HAP-1 (cell line): ENCODE measurements around the gene GTF2H3.

Source experiments
- DNase-seq, 2 experiments: peaks; one replicate each; pipeline ENCODE4 v3.0.0-alpha.2; 2016 to 2020; ENCODE audit warnings: low spot score in 2 of 2
- H3K27me3 ChIP-seq: fragments of 250-450 bp; sonication (Bioruptor Pico); 2 replicates; pipeline ENCODE4 v1.5.1; 2020; ENCODE audit warnings: low read depth, mild to moderate bottlenecking, moderate library complexity
- H3K36me3 ChIP-seq: fragments of 250-450 bp; sonication (Bioruptor Pico); replicated peaks from 2 replicates; pipeline ENCODE4 v1.5.1; 2020; ENCODE audit warnings: mild to moderate bottlenecking
- H3K4me1 ChIP-seq: fragments of 250-450 bp; sonication (Bioruptor Pico); 2 replicates; pipeline ENCODE4 v1.5.1; 2020; ENCODE audit warnings: mild to moderate bottlenecking
- H3K4me3 ChIP-seq: fragments of 250-450 bp; sonication (Bioruptor Pico); 2 replicates; pipeline ENCODE4 v1.5.1; 2020; ENCODE audit warnings: mild to moderate bottlenecking, moderate library complexity
- H3K9me3 ChIP-seq: fragments of 250-450 bp; sonication (Bioruptor Pico); 2 replicates; pipeline ENCODE4 v1.5.1; 2020; ENCODE audit warnings: mild to moderate bottlenecking, moderate library complexity
- in situ Hi-C: fragments of 300-500 bp; cut with MboI; formaldehyde crosslinking; loops from 3 replicates; pipeline ENCODE4 v1.14.3; 2020; ENCODE audit warnings: low sequenced_read_pairs, inconsistent platforms, mixed read lengths

The GTF2H3 gene

DNA sequence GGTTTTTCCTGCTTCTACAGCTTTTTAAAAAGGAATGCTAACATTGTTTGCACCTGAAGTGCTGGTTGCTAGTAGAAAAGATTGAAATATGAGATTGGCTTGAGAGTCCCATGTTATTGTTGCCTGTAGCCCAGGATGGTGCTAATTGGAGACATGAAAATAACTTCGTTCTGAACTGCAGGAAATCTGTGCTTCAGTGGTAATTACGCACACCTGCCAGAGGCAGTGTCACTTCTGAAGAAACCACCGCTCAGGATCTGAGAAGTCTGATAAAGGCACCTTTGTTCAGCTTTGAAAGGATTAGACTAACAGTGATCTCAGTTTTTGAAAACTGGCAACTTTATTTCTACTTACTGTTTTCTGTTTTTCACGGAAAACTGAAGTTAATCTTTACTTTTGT, 63.0 kb downstream of the GTF2H3 start:
- in situ Hi-C loops, result no loop called here
- Histone ChIP-seq H3K9me3 (no peaks in the 10 kb centered on the region), H3K36me3 (peaks cover 19% of the 10 kb centered on the region), H3K27me3 (no peaks in the 10 kb centered on the region), H3K4me1 (peaks cover 4% of the 10 kb centered on the region; the same call in 1 of the 2 replicates), H3K4me3 (no peak overlapping the region)
- no peak for DNase-seq

DNA sequence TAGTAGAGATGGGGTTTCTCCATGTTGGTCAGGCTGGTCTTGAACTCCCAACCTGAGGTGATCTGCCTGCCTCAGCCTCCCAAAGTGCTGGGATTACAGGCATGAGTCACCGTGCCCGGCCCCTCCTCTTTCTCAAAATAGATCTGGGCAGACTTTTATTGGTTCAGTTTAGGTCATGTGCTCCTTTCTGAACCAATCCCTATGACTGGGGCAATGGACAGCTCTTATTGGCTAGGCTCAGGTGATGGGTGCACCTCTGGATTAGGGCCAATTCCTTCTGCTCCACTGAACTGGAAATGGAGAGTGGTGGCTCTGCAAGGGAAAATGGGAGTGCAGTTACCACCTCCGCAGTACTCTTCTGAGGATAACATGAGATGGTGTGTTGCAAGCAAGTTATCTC, 72.3 kb downstream of the GTF2H3 start:
- Histone ChIP-seq H3K4me3 (no peak overlapping the region), H3K27me3 (no peaks in the 10 kb centered on the region), H3K4me1 (no peaks in the 10 kb centered on the region), H3K36me3 (peaks cover 2% of the 10 kb centered on the region; the same call in 1 of the 2 replicates), H3K9me3 (no peaks in the 10 kb centered on the region)
- in situ Hi-C loops, result no loop called here
- DNase-seq, result peak in 1 of 2 experiments; percentile 32

DNA sequence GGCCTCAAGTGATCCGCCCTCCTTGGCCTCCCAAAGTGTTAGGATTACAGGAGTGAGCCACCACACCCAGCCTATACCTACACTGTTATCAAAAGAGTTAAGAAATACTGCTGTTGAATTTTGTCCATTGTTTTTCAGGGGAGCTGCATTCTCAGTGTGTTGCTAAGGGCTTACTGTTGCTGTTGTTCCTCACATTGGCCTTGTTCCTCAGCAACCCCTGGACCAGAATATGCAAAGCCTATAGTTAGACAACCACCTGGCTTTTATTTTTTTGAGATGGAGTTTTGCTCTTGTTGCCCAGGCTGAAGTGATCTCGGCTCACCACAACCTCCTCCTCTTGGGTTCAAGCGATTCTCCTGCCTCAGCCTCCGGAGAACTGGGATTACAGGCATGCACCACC, 73.8 kb downstream of the GTF2H3 start:
- Histone ChIP-seq H3K4me1 (no peaks in the 10 kb centered on the region), H3K27me3 (no peaks in the 10 kb centered on the region), H3K4me3 (no peak overlapping the region), H3K9me3 (no peaks in the 10 kb centered on the region), H3K36me3 (peaks cover 2% of the 10 kb centered on the region)
- in situ Hi-C loops, result no loop called here
- DNase-seq, result no peak
